HEK293 (cell line): ENCODE data around the gene NLGN1.
"Not testable (repeated sequence)": the region's sequence is repeated elsewhere in the genome, so short reads cannot be mapped to it uniquely, and the experiment has no call there.

Experiments used
- CTCF ChIA-PET: fragments of 350-600 bp; formaldehyde crosslinking; extraction: SDS; loops from one replicate; lab custom pipeline; 2021; ENCODE audit warnings: antibody characterized with exemption; lab: Yijun Ruan, JAX
- POLR2A ChIA-PET: fragments of 300-600 bp; formaldehyde crosslinking; extraction: SDS; loops from one replicate; lab custom pipeline; 2020; ENCODE audit warnings: antibody characterized with exemption, inconsistent platforms; lab: Yijun Ruan, JAX
- H3K27ac ChIP-seq: fragments of 200-500 bp; sonication (Bioruptor generic); 2 replicates; pipeline ENCODE4 v1.5.1; 2014; ENCODE audit warnings: low read depth, low read length, control low read depth, inconsistent platforms; ENCODE audit errors: extremely low read depth
- H3K36me3 ChIP-seq, 2 experiments: fragments of 200-500 bp in 1 of 2; sonication (Bioruptor generic) in 1 of 2; 1 replicate in 1 of 2; 2 replicates in 1 of 2; pipeline ENCODE4 v1.5.1; 2014 to 2017; ENCODE audit warnings: inconsistent platforms in 2 of 2, low read length in 2 of 2; ENCODE audit not compliant: control insufficient read depth in 2 of 2, insufficient read depth in 1 of 2
- H3K4me1 ChIP-seq: fragments of 200-500 bp; sonication (Bioruptor generic); 2 replicates; pipeline ENCODE4 v1.5.1; 2014; ENCODE audit warnings: mild to moderate bottlenecking, low read length, inconsistent platforms; ENCODE audit not compliant: control insufficient read depth, insufficient read depth
- H3K4me3 ChIP-seq: 2 replicates; pipeline ENCODE4 v1.5.1; 2011; ENCODE audit warnings: low read depth, mild to moderate bottlenecking, control low read depth, low read length, moderate library complexity
- H3K9me3 ChIP-seq: fragments of 200-500 bp; sonication (Bioruptor generic); 2 replicates; pipeline ENCODE4 v1.5.1; 2014; ENCODE audit warnings: low read depth, low read length, inconsistent platforms; ENCODE audit not compliant: control insufficient read depth, insufficient read depth
- BCL11A ChIP-seq: fragments of 450-650 bp; formaldehyde crosslinking; IDR thresholded peaks from 2 replicates; pipeline ENCODE4 v1.5.1; 2016; ENCODE audit warnings: low read depth, missing biosample characterization, missing genetic modification characterization
- FEZF1 ChIP-seq: fragments of 450-650 bp; formaldehyde crosslinking; IDR thresholded peaks from 2 replicates; pipeline ENCODE4 v1.5.1; 2016; ENCODE audit warnings: missing biosample characterization, missing genetic modification characterization
- KLF1 ChIP-seq: fragments of 450-650 bp; formaldehyde crosslinking; IDR thresholded peaks from 2 replicates; pipeline ENCODE4 v1.5.1; 2016; ENCODE audit warnings: missing biosample characterization, missing genetic modification characterization
- KLF9 ChIP-seq: fragments of 450-650 bp; formaldehyde crosslinking; IDR thresholded peaks from 2 replicates; pipeline ENCODE4 v1.5.1; 2016; ENCODE audit warnings: missing biosample characterization, missing genetic modification characterization, low read depth
- ZBTB21 ChIP-seq: fragments of 450-650 bp; formaldehyde crosslinking; IDR thresholded peaks from 2 replicates; pipeline ENCODE4 v1.5.1; 2017; ENCODE audit warnings: missing biosample characterization, missing genetic modification characterization
- ZFP37 ChIP-seq: fragments of 450-650 bp; formaldehyde crosslinking; IDR thresholded peaks from 2 replicates; pipeline ENCODE4 v1.5.1; 2016; ENCODE audit warnings: missing biosample characterization, missing genetic modification characterization
- ZIC2 ChIP-seq: fragments of 450-650 bp; formaldehyde crosslinking; IDR thresholded peaks from 2 replicates; pipeline ENCODE4 v1.5.1; 2016; ENCODE audit warnings: missing biosample characterization, missing genetic modification characterization
- ZNF146 ChIP-seq: fragments of 450-650 bp; formaldehyde crosslinking; IDR thresholded peaks from 2 replicates; pipeline ENCODE4 v1.5.1; 2016; ENCODE audit warnings: missing biosample characterization, missing genetic modification characterization
- ZNF169 ChIP-seq: fragments of 450-650 bp; formaldehyde crosslinking; IDR thresholded peaks from 2 replicates; pipeline ENCODE4 v1.5.1; 2016; ENCODE audit warnings: missing biosample characterization, missing genetic modification characterization
- ZNF184 ChIP-seq: fragments of 450-650 bp; IDR thresholded peaks from 2 replicates; pipeline ENCODE4 v1.5.1; 2018; ENCODE audit warnings: missing biosample characterization, mild to moderate bottlenecking, missing genetic modification characterization
- ZNF223 ChIP-seq: fragments of 450-650 bp; formaldehyde crosslinking; IDR thresholded peaks from 2 replicates; pipeline ENCODE4 v1.5.1; 2016; ENCODE audit warnings: missing biosample characterization, missing genetic modification characterization
- ZNF266 ChIP-seq: fragments of 450-650 bp; formaldehyde crosslinking; IDR thresholded peaks from 2 replicates; pipeline ENCODE4 v1.5.1; 2016; ENCODE audit warnings: missing biosample characterization, missing genetic modification characterization, low read depth
- ZNF521 ChIP-seq: fragments of 450-650 bp; formaldehyde crosslinking; IDR thresholded peaks from 2 replicates; pipeline ENCODE4 v1.5.1; 2017; ENCODE audit warnings: missing biosample characterization, mild to moderate bottlenecking, missing genetic modification characterization
- ZNF530 ChIP-seq: fragments of 450-650 bp; formaldehyde crosslinking; IDR thresholded peaks from 2 replicates; pipeline ENCODE4 v1.5.1; 2016; ENCODE audit warnings: low read depth, missing biosample characterization, missing genetic modification characterization
- ZNF549 ChIP-seq: fragments of 450-650 bp; IDR thresholded peaks from 2 replicates; pipeline ENCODE4 v1.5.1; 2018; ENCODE audit warnings: missing biosample characterization, missing genetic modification characterization, mild to moderate bottlenecking, inconsistent platforms, moderate library complexity
- ZNF585B ChIP-seq: fragments of 450-650 bp; formaldehyde crosslinking; IDR thresholded peaks from 2 replicates; pipeline ENCODE4 v1.5.1; 2016; ENCODE audit warnings: missing biosample characterization, missing genetic modification characterization
- ZNF777 ChIP-seq: fragments of 450-650 bp; formaldehyde crosslinking; IDR thresholded peaks from 2 replicates; pipeline ENCODE4 v1.5.1; 2017; ENCODE audit warnings: missing biosample characterization, missing genetic modification characterization, borderline replicate concordance
- TF ChIP-seq, protein P1 (sequence below): fragments of 450-650 bp; formaldehyde crosslinking; conservative IDR thresholded peaks from 2 replicates; pipeline ENCODE4 v1.5.1; 2016; ENCODE audit warnings: low read depth, missing biosample characterization, missing genetic modification characterization
- TF ChIP-seq, protein P2 (sequence below): fragments of 450-650 bp; formaldehyde crosslinking; IDR thresholded peaks from 2 replicates; pipeline ENCODE4 v1.5.1; 2016; ENCODE audit warnings: missing biosample characterization, missing genetic modification characterization, low read depth
- TF ChIP-seq, protein P3 (sequence below): IDR thresholded peaks from 2 replicates; pipeline ENCODE4 v1.6.1; 2011; ENCODE audit warnings: mild to moderate bottlenecking, low read depth, low read length, borderline replicate concordance

NLGN1 gene

DNA sequence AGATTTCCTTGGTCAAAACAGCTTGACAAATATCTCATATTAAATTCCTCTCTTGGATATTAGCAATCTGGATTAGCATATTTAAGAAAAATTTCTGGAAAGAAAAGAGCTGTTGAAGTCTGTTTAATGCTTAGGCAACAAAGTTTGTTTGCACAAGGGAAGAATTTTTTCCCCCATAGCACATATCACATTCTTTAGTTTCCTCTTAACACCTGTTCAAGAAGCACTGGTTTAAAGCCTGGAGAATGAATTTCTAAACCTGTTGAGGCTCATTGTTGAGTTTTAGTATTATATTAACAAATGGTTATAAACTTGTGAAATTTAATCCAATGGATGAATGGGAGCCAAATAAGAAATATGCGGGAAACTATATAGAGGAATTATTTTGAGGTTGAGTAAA lies 41.5 kb downstream of the NLGN1 start (continued):
- TF ChIP-seq, protein P1, sequence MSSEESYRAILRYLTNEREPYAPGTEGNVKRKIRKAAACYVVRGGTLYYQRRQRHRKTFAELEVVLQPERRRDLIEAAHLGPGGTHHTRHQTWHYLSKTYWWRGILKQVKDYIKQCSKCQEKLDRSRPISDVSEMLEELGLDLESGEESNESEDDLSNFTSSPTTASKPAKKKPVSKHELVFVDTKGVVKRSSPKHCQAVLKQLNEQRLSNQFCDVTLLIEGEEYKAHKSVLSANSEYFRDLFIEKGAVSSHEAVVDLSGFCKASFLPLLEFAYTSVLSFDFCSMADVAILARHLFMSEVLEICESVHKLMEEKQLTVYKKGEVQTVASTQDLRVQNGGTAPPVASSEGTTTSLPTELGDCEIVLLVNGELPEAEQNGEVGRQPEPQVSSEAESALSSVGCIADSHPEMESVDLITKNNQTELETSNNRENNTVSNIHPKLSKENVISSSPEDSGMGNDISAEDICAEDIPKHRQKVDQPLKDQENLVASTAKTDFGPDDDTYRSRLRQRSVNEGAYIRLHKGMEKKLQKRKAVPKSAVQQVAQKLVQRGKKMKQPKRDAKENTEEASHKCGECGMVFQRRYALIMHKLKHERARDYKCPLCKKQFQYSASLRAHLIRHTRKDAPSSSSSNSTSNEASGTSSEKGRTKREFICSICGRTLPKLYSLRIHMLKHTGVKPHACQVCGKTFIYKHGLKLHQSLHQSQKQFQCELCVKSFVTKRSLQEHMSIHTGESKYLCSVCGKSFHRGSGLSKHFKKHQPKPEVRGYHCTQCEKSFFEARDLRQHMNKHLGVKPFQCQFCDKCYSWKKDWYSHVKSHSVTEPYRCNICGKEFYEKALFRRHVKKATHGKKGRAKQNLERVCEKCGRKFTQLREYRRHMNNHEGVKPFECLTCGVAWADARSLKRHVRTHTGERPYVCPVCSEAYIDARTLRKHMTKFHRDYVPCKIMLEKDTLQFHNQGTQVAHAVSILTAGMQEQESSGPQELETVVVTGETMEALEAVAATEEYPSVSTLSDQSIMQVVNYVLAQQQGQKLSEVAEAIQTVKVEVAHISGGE, result no peak
- TF ChIP-seq FEZF1 (tag by site-specific recombination) (no peak), ZBTB21 (tag by site-specific recombination) (no peak), ZFP37 (tag by site-specific recombination) (no peak)
- TF ChIP-seq, protein P2, sequence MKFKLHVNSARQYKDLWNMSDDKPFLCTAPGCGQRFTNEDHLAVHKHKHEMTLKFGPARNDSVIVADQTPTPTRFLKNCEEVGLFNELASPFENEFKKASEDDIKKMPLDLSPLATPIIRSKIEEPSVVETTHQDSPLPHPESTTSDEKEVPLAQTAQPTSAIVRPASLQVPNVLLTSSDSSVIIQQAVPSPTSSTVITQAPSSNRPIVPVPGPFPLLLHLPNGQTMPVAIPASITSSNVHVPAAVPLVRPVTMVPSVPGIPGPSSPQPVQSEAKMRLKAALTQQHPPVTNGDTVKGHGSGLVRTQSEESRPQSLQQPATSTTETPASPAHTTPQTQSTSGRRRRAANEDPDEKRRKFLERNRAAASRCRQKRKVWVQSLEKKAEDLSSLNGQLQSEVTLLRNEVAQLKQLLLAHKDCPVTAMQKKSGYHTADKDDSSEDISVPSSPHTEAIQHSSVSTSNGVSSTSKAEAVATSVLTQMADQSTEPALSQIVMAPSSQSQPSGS (tag by site-specific recombination), result no peak

DNA sequence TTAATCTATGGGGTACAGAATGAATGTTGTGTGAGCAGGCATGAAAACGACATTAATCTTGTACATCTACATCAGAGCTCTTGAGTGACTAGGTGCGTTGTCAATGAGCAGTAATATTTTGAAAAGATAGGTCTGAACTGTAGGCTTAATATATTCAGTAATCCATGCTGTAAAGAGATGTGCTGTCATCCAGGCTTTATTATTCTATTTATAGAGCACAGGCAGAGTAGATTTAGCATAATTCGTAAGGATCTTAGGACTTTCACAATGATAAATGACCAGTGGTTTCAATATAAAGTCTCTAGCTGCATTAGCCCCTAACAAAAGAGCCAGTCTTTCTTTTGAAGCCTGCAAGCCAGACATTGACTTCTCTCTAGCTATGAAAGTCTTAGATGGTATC lies 43.0 kb downstream of the NLGN1 start:
- CTCF ChIA-PET, result no interaction called here
- TF ChIP-seq BCL11A (tag by site-specific recombination), result no peak
- TF ChIP-seq KLF9 (tag by site-specific recombination), result no peak
- TF ChIP-seq ZNF184 (tag by site-specific recombination), result no peak
- TF ChIP-seq ZNF266, result no peak
- no peak for TF ChIP-seq ZNF549 (tag by site-specific recombination)
- no peak for TF ChIP-seq ZNF777
- TF ChIP-seq, protein P3, sequence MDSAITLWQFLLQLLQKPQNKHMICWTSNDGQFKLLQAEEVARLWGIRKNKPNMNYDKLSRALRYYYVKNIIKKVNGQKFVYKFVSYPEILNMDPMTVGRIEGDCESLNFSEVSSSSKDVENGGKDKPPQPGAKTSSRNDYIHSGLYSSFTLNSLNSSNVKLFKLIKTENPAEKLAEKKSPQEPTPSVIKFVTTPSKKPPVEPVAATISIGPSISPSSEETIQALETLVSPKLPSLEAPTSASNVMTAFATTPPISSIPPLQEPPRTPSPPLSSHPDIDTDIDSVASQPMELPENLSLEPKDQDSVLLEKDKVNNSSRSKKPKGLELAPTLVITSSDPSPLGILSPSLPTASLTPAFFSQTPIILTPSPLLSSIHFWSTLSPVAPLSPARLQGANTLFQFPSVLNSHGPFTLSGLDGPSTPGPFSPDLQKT, result no peak
- TF ChIP-seq ZIC2 (tag by site-specific recombination), result no peak
- TF ChIP-seq ZNF146, result no peak
- TF ChIP-seq, protein P2 (tag by site-specific recombination), result no peak
- TF ChIP-seq ZNF521 (tag by site-specific recombination), result no peak
- TF ChIP-seq ZNF223 (tag by site-specific recombination), result no peak
- no peak for TF ChIP-seq ZNF530
- no peak for TF ChIP-seq KLF1 (tag by site-specific recombination)
- TF ChIP-seq ZNF169, result no peak
- TF ChIP-seq ZNF585B (tag by site-specific recombination), result no peak
- no peaks in the 10 kb centered on the region for H3K9me3 ChIP-seq
- H3K27ac ChIP-seq, result no peak overlapping the region
- POLR2A ChIA-PET, result no interaction called here
- H3K4me1 ChIP-seq, result no peaks in the 10 kb centered on the region
- no peaks in the 10 kb centered on the region for H3K36me3 ChIP-seq
- no peak overlapping the region for H3K4me3 ChIP-seq

DNA sequence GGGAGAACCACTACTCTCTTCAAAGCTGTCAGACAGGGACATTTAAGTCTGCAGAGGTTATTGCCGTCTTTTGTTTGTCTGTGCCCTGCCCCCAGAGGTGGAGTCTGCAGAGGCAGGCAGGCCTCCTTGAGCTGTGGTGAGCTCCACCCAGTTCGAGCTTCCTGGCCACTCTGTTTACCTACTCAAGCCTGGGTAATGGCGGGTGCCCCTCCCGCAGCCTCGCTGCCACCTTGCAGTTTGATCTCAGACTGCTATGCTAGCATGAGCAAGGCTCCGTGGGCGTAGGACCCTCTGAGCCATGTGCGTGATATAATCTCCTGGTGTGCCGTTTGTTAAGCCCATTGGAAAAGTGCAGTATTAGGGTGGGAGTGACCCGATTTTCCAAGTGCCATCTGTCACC lies 54.0 kb downstream of the NLGN1 start:
- H3K9me3 ChIP-seq, H3K27ac ChIP-seq, CTCF ChIA-PET, POLR2A ChIA-PET, H3K4me3 ChIP-seq, H3K36me3 ChIP-seq, H3K4me1 ChIP-seq: not testable (repeated sequence)
